ENCODE results near the gene IRGC. TPM values are rescaled to one million over a fixed set of nuclear protein-coding genes. Genes with fewer than 3 reads are reported as not detected.
A peak's percentile ranks its signal among the peaks of the same experiment; 100 is the strongest.

Gene IRGC
- total RNA-seq, 1 experiment from 2014 or later: not detected

GRCh38 chr19:43754253-43754502 is 38.3 kb downstream of the IRGC start:
- Mint-ChIP-seq H3K27me3 (ENCODE audit: low read depth) (no peaks in the 10 kb centered on the region), H3K4me1 (peaks cover 16 to 25% of the 10 kb centered on the region in 2 experiments), H3K9me3 (no peaks in the 10 kb centered on the region; a peak in 1 of 5 replicates), H3K27ac (peak overlapping the region; percentile 85 to 99 (median 88); a peak in 4 of 7 replicates), H3K4me3 (peak overlapping the region; percentile 96 to 97), H3K36me3 (ENCODE audit: insufficient read depth in 1 of 3, low read depth in 3 of 3) (peaks cover 9 to 35% (median 25%) of the 10 kb centered on the region in 3 experiments)
- Histone ChIP-seq H2AFZ (ENCODE audit: low read length) (no peak overlapping the region), H3K56ac (ENCODE audit: insufficient read length, low read depth, low read length) (no peak overlapping the region), H2BK5ac (ENCODE audit: insufficient read length, low read length) (no peak overlapping the region), H2BK120ac (ENCODE audit: low read depth, low read length, poor library complexity, severe bottlenecking) (no peak overlapping the region), H3K18ac (ENCODE audit: insufficient read length, low read depth, low read length) (peak overlapping the region; percentile 60), H3T11ph (ENCODE audit: low read length) (no peak overlapping the region), H3K9me3 (ENCODE audit: control insufficient read depth, low read depth, low read length) (no peaks in the 10 kb centered on the region), H2BK20ac (ENCODE audit: low read depth, low read length, poor library complexity, severe bottlenecking) (no peak overlapping the region), H2BK12ac (ENCODE audit: insufficient read length, low read depth, low read length) (no peak overlapping the region), H3K14ac (ENCODE audit: insufficient read depth, low read length) (no peak overlapping the region), H3K23ac (ENCODE audit: insufficient read length, low read depth, low read length) (no peak overlapping the region), H3K4me1 (ENCODE audit: insufficient read depth, low read length) (no peaks in the 10 kb centered on the region), H3K79me2 (ENCODE audit: insufficient read depth, low read length) (0 out of 2 replicates have a peak, but pooled peaks cover 3% of the 10 kb centered on the region), H3K27me3 (ENCODE audit: insufficient read depth, low read length) (no peaks in the 10 kb centered on the region), H2AK5ac (ENCODE audit: insufficient read length, low read length) (no peak overlapping the region), H4K5ac (ENCODE audit: insufficient read length, low read depth, low read length) (no peak overlapping the region), H3K79me1 (ENCODE audit: insufficient read depth, low read depth, low read length, poor library complexity, severe bottlenecking) (no peaks in the 10 kb centered on the region), H3K9ac (ENCODE audit: extremely low read depth, insufficient read length, low read length) (peak overlapping the region; percentile 66), H3K4me2 (ENCODE audit: insufficient read depth, insufficient read length, low read length) (peak overlapping the region; percentile 87), H4K91ac (ENCODE audit: insufficient read length, low read depth, low read length) (no peak overlapping the region), H3K4ac (ENCODE audit: low read depth, low read length) (no peak overlapping the region), H4K20me1 (ENCODE audit: control insufficient read depth, insufficient read depth, insufficient read length) (no peaks in the 10 kb centered on the region), H3K23me2 (ENCODE audit: insufficient read length, low read depth, low read length, poor library complexity, severe bottlenecking) (peaks cover 12% of the 10 kb centered on the region), H2BK15ac (ENCODE audit: low read depth, low read length) (no peak overlapping the region), H4K8ac (replicated peaks; ENCODE audit: insufficient read length, low read depth, low read length) (no peak overlapping the region), H3K27ac (ENCODE audit: insufficient read length, low read depth, low read length) (no peak overlapping the region)
- no CpG with 5 or more reads among the region's 11 CpGs for WGBS (ENCODE audit: extremely low coverage, insufficient read length, low lambda C conversion rate)
- TF ChIP-seq, protein P1, sequence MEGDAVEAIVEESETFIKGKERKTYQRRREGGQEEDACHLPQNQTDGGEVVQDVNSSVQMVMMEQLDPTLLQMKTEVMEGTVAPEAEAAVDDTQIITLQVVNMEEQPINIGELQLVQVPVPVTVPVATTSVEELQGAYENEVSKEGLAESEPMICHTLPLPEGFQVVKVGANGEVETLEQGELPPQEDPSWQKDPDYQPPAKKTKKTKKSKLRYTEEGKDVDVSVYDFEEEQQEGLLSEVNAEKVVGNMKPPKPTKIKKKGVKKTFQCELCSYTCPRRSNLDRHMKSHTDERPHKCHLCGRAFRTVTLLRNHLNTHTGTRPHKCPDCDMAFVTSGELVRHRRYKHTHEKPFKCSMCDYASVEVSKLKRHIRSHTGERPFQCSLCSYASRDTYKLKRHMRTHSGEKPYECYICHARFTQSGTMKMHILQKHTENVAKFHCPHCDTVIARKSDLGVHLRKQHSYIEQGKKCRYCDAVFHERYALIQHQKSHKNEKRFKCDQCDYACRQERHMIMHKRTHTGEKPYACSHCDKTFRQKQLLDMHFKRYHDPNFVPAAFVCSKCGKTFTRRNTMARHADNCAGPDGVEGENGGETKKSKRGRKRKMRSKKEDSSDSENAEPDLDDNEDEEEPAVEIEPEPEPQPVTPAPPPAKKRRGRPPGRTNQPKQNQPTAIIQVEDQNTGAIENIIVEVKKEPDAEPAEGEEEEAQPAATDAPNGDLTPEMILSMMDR (conservative IDR thresholded peaks at IDR 0.05): no peak
- DNase-seq: no peak

Data from H9 (cell line).